C1 segment of cervical spinal cord (tissue), 14 donors: ENCODE results near the gene CYTH3.
"Not testable (repeated sequence)": the region's sequence is repeated elsewhere in the genome, so short reads cannot be mapped to it uniquely, and the experiment has no call there.

Experiments
- DNase-seq, 14 donors: peaks; one replicate each; lab custom pipeline; 2025; lab: John Stamatoyannopoulos, UW

Gene CYTH3

GRCh38 chr7:6198689-6199595, 73.5 kb downstream of the CYTH3 start:
- no peak for DNase-seq

- DNase-seq: no peak
Observed at GRCh38 chr7:6197801-6198551, 74.4 kb downstream of the CYTH3 start.

GRCh38 chr7:6193709-6194108, 78.7 kb downstream of the CYTH3 start:
- DNase-seq: no peak

- not testable (repeated sequence) for DNase-seq
Observed at GRCh38 chr7:6190563-6190962, 81.9 kb downstream of the CYTH3 start.

GRCh38 chr7:6188389-6188788, 84.0 kb downstream of the CYTH3 start:
- no peak for DNase-seq

- DNase-seq: no peak
Observed at GRCh38 chr7:6186577-6186976, 85.8 kb downstream of the CYTH3 start.

DNA sequence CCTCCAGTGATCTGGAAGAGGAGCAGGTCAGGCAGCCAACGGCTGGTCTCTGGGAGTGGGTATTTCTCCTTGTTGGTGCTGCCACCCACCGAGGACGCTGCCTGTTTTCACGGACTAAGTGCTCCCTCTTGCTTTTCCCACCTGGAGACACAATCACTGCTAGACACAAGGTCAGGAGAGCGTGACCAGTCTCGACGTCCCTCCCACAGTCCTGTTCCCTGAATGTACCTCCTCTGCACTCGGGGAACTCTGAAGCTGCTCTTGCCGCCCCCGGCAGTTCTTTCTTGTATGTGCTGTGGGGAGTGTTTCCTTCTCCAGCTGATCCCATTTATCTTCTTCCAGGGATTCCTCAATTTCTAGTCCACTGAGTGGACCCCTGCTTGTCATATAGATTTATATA, 89.4 kb downstream of the CYTH3 start:
- DNase-seq: no peak

DNA sequence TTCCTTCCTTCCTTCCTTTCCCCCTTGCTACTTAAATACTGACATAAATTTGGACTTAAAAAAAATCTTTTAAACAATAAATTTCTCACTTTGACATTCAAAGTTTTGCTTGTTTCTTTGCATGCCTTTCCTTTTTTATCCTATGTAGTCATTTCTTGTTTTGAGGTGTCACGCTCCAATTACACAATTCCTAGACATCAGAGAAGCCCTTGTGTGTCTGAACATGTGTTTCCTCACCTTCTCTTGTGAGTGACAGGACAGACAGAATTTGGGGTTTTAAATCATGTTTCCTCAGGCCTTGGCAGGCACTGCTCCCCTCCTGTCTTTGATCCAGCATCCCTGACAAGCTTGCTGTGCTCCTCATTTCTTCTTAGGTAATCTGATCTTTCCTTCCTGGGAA, 91.3 kb downstream of the CYTH3 start:
- DNase-seq: no peak

DNA sequence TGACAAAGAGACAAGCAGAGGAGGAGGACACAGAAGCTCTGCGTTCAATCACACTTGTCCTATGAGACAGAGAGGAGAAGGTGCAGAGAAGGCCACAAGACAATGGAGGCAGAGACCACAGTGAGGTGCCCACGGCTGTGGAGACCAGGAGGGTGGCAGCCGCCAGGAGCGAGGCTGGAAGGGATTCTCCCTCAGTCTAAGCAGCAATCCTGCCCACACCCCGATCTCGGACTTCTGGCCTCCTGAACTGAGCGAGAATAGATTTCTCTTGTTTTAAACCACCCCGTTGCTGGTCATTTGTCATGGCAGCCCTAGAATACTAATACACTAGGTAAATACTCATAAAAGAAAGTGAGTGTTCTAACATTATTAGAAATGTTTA, 92.1 kb downstream of the CYTH3 start:
- no peak for DNase-seq

DNA sequence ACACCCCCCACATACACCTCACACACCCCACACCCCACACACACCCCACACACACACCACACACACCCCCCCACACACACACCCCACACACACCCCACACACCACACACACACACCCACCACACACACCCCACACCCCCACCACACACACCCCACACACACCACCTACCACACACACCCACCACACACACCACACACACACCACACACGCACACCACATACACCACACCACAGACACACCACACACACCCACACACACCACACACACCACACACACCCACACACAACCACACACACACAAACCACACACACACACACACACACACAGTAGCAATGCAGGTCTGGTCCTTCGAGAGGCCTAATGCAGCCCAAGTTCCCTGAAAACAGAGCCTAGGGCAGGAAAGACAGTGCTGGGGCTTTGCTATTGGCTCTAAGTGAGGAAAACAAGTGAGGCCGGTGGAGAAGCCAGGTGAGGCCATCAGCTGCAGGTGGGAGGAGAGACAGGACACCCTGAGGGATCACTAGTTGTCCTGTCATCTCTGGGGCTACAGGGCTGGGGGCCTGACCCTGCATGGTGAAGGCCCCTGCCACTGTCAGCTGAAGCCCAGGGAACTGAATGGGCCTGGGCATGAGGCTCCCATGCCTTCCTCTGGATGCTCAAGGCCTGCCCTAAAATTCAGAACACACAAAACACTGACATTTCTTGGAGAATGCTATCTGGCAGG, 92.6 kb downstream of the CYTH3 start:
- no peak for DNase-seq

- peak in 1 of 14 donors; percentile 30 for DNase-seq
Observed at GRCh38 chr7:6178298-6179029, 94.0 kb downstream of the CYTH3 start.

DNA sequence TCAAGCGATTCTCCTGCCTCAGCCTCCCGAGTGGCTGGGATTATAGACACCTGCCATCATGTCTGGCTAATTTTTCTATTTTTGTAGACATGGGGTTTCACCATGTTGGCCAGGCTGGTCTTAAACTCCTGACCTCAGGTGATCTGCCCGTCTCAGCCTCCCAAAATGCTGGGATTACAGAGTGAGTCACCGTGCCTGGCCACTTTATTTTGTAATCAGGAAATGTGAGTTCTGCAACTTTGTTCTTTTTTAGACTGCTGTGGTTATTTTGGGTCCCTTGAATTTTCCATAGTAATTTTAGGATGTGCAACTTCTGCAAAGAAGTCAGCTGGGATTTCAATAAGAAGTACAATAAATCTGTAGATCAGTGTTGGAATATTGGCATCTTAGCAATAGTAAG, 96.8 kb downstream of the CYTH3 start:
- DNase-seq: no peak

GRCh38 chr7:6172910-6173295, 99.5 kb downstream of the CYTH3 start:
- peak in 3 of 14 donors; percentile 38 to 43 (median 40) for DNase-seq

DNA sequence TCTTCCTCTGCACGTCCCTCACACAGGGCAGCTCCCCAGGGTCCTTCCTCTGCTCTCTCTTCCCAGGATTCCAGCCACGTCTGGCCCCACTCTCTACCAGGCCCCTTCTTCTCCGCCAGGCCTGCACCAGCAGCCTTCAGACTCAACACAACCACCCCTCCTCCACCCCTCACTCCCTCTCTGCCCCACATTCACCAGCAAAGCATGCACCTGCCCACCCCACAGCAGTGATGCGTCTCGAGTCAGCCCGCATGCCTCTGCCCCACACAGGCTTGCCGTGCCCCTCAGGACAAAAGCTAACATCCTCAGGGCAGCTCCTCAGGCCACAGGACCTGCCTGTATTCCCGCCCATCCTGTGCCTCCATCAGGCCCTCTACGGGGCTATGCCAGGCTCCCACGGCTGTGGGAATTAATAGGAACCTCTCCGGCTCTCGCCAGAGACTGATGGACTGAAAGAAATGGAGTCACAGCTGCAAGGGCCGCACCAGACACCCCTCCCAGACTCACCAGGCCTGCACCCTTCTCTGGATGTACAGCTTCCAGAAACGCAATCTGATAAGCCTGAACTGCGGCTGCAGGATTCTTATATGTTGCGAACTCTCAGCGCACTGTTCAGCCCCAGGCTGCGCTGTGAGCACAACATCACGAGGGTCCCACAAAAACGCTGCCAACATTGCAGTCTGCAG, 100.1 kb downstream of the CYTH3 start:
- no peak for DNase-seq

DNA sequence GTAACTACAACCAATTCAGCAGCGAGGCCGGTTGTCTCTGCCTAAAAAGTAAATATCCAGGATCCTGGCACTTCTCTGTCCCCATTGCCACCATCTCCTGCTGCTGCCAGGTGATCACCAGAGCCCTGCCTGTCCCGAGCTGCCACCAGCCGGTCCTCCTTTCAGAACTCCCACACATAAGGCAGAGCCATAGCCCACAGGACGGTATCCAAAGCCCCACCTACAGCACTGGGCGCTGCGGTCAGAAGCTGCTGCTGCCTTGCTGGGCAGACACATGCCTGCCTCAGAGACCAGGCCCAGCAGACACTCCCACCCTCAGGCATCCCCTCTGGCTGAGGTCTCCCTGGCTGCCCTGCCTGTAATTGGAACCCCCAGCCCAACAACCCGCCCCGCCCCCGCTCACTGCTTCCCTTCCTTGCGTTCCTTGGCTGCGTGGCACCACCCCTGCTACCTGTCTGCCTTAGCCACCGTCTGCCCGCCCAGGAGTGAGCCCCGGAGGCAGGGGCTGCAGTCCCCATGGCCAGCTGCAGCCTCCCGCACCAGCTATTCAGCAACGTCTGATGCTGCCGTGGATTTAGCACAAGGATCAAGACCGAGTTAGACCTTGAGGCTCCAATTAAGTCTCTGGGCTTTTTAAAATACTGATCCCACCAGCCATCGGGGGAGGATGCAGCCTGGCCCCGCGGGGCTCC, 100.7 kb downstream of the CYTH3 start:
- peak in 1 of 14 donors; percentile 34 for DNase-seq

- DNase-seq: peak in 1 of 14 donors; percentile 37
Observed at GRCh38 chr7:6170571-6171531, 101.6 kb downstream of the CYTH3 start.

- DNase-seq: peak in 1 of 14 donors; percentile 52
Observed at GRCh38 chr7:6169805-6170520, 102.5 kb downstream of the CYTH3 start.

- peak in 1 of 14 donors; percentile 61 for DNase-seq
Observed at GRCh38 chr7:6168477-6168868, 104.0 kb downstream of the CYTH3 start.
